Embryonic facial prominence (tissue), 1 donor: ENCODE results near the gene XRCC3.
"Not testable (repeated sequence)": the region's sequence is repeated elsewhere in the genome, so short reads cannot be mapped to it uniquely, and the experiment has no call there.

Experiments used
- DNase-seq: peaks from one replicate; pipeline ENCODE4 v3.0.0-alpha.2; 2016; ENCODE audit errors: extremely low spot score

The XRCC3 gene

DNA sequence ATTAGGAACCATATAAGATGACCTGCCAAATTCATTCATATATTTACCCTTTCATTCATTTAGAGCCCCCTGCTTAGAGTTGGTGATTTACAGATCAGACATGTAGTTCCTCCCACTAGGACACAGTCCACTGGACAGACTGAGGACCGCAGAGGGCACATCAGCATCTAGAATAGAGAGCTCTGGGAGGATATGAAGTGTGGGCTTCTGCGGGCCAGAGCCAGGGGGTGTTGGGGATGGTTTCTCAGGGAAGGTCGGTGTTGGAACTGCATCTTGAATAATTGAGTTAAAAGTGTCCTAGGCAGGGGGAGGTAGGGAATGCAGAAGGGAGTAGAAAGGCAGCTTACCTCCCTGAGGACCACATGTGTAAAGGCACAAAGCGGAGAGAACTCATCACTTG lies 43.3 kb downstream of the XRCC3 start:
- DNase-seq: no peak

- DNase-seq: no peak
Observed at GRCh38 chr14:103669370-103669769, 45.9 kb downstream of the XRCC3 start.

GRCh38 chr14:103668117-103668516 lies 47.1 kb downstream of the XRCC3 start:
- no peak for DNase-seq

DNA sequence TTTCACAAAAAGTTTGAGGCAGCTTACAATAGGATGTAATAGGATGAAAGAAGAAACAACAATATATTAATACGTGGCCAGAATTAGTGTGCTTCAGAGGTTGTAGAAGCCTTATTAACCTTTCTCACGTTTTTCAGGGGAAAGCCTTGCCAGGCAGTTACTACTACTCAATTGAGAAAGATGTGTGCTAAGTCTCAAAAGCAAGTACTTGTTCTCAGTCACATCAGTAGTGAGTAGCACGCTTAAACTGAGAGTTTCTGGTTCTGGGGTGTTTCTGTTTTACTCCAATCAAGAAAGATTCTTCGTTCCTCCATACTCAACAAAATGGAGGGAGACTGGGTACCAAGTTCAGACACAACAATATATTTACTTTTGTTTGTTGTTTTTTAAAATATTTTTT lies 47.6 kb downstream of the XRCC3 start:
- no peak for DNase-seq

DNA sequence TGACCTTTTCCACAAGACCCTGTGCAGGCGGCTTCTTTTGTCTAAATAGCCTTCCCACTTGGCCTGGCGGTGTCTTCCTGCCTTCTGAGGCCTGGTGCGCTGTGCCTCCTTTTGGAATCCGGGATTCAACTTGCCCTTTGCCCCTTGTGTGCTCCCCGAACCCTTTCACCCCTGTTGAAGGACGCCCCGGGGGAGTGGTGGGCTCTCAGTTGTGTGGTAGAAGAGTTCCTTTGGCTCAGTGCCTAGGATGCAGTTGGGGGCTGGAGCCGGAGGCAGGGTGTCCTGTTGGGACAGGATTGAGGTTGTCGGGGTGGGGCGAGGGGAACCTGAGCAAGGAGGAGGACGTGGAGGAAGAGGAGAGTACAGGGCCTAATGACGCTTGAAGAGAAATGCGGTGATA lies 51.7 kb downstream of the XRCC3 start:
- no peak for DNase-seq

DNA sequence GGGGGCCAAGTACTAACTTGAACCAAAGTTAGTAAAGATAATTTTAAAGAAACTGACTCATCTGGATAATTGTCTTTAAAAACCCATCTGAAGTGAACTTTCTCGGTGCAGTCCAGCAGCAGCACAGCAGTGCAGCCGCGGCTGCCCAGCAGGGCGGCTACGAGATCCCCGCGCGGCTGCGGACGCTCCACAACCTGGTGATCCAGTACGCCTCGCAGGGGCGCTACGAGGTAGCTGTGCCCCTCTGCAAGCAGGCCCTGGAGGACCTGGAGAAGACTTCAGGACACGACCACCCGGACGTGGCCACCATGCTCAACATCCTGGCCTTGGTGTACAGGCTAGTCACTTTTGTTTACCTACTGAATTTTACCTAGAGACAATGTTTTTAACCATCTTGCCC lies 52.7 kb downstream of the XRCC3 start:
- DNase-seq: no peak

GRCh38 chr14:103662029-103662428 lies 53.2 kb downstream of the XRCC3 start:
- no peak for DNase-seq

- no peak for DNase-seq
Observed at GRCh38 chr14:103659631-103660030, 55.6 kb downstream of the XRCC3 start.

DNA sequence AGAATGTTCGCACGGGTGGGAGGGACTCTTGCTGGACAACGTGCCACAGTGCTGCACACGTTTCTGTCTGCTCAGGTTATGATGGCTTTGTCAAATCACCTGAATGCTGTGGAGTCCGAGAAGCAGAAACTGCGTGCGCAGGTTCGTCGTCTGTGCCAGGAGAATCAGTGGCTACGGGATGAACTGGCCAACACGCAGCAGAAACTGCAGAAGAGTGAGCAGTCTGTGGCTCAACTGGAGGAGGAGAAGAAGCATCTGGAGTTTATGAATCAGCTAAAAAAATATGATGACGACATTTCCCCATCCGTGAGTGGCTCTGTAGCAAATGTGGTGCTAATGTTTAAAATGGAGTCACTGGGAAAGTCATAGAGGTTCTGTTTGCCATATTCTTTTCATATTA lies 57.8 kb downstream of the XRCC3 start:
- DNase-seq: no peak

DNA sequence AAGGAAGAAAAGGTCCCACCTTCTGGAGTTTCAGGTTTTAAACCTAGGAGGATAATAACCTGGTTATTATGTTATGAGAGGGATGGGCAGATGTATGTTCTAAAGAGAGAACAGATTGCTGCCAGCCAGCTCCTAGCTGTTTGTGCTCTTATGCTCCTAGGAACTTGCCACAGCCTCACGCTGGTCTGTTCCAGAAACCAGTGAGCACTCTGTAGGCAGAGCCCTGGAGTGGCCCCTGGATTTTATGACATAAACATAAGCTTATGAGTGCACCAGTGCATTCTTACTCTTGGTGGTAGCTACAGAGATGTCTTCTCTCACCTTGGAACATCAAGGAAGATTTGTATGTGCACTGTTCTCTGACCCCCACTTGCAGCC lies 58.5 kb downstream of the XRCC3 start:
- no peak for DNase-seq

DNA sequence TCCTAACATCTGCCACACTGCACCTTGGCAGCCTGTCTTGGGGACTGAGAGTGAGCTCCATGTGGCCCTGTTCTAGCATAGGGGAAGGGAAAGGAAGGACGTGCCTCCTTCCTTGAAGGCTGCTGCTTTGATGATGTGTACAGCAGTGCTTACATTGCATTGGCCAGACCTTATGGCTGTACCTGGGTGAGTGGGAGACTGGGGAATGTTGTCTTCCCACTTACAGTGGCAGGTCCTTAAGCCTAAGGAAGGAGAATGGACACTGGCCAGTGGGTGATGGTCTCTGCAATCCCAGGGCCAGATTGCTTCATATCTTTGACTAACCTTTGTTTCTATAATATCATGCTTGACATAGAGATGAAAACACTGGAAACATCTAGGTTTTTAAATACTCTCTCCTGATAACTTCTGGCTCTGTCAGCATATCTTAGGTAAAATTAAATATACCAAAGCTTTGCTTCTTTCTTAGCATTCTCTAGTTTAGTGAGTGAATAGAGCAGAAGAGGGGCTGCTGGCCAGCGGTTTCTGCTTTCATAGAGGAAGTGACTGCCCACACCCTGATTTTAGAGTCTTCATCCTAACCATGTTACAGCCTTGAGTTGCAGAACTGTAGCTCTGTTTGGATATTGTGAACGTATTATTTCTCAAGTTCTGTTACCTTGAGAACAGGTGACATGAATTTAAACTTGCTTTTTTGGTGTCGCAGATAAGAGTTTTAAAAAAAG lies 59.1 kb downstream of the XRCC3 start:
- DNase-seq: no peak

DNA sequence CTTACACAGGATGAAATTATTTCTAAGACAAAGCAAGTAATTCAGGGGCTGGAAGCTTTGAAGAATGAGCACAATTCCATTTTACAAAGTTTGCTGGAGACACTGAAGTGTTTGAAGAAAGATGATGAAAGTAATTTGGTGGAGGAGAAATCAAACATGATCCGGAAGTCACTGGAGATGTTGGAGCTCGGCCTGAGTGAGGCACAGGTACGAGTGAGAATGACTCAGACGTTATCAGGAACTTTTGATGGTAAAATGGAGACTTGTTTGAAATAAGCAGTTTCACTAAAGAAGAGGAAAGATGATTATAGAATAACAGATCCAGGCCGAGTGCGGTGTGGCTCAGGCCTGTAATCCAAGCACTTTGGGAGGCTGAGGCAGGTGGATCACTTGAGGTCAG lies 60.6 kb downstream of the XRCC3 start:
- DNase-seq: no peak

GRCh38 chr14:103653805-103654204 lies 61.4 kb downstream of the XRCC3 start:
- DNase-seq: no peak

DNA sequence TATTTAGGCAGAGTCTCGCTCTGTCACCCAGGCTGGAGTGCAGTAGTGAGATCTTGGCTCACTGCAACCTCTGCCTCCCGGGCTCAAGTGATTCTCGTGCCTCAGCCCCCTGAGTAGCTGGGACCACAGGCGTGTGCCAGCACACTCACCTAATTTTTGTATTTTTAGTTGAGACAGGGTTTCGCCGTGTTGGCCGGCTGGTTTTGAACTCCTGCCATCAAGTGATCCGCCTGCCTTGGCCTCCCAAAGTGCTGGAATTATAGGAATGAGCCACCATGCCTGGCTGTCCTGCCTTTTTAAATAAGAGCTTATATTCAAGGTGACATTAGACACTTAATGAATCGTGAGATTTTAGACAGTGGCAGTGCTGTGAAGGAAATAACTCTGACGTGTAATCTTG lies 61.9 kb downstream of the XRCC3 start:
- not testable (repeated sequence) for DNase-seq

- DNase-seq: no peak
Observed at GRCh38 chr14:103652806-103653205, 62.4 kb downstream of the XRCC3 start.

DNA sequence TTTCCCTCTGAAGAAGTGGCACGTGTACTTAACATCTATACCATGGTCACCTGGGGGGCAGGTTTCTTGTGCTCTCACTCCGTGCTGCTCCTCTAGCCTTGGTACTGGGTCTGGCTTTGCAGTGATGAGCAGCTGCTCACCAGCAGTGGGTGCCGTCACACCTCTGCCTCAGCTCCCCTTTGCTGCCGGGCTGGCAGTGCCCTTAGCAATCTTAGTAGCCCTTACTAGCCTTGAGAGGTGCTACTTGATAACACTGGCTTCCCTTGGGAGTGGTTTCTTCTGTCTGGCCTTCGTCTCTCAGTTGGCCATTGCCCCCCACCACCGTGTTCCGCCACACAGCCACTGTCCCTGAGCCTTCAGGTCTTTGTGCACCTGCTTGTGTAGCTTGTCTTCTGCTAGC lies 63.7 kb downstream of the XRCC3 start:
- DNase-seq: no peak

DNA sequence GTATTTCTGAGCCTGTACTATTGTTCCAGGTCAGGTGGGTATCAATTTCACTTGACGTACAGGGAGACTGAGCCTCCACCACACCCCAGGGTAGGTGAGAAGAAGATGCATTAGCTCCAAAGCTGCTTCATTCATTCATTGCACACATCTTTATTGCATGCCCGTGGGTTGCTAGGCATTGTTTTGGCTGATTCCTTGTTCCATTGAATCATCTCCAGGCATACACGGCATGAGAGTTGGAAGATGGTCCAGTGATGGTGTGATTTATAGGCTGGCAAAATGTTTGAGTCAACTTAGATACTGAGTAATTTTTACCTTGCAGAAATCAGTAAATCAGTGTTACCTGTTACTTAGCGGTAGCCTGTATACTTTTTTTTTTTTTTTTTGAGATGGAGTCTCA lies 65.0 kb downstream of the XRCC3 start:
- DNase-seq: no peak

DNA sequence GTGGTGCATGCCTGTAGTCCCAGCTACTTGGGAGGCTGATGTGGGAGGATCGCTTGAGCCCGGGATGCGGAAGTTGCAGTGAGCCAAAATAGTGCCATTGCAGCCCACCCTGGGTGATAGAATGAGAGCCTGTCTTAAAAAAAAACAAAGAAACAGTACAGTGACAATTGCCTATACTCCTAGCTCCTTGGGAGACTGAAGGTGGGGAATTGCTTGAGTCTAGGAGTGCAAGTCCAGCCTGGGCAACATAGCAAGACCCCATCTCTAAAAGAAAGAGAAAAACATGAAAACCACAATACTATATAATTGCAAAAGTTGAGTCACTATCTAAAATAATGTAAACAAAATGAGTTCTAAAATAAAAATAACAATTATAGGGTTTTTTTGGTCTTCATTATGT lies 66.2 kb downstream of the XRCC3 start:
- DNase-seq: no peak
